Cardiac fibroblast (primary cell): ENCODE measurements around the gene NAPA.

Experiments
- DNase-seq, 2 donors: peaks; one replicate each; pipeline versions ENCODE4 v3.0.0 to v3.0.0-alpha.2; 2010; ENCODE audit warnings: low read depth in 2 of 2
- H3K4me3 ChIP-seq, 2 donors: replicated peaks in 1 of 2; 1 replicate in 1 of 2; 2 replicates in 1 of 2; pipeline ENCODE4 v1.5.1; 2011; ENCODE audit warnings: low read depth in 2 of 2, low read length in 2 of 2, mild to moderate bottlenecking in 2 of 2, moderate library complexity in 1 of 2
- CTCF ChIP-seq: IDR thresholded peaks from one replicate; pipeline ENCODE4 v1.5.1; 2011; ENCODE audit warnings: low read depth, mild to moderate bottlenecking, low read length, inconsistent platforms

The NAPA gene

GRCh38 chr19:47492571-47493377, 22.1 kb downstream of the NAPA start:
- DNase-seq: no peak
- no peak for TF ChIP-seq CTCF
- H3K4me3 ChIP-seq: no peak overlapping the region

DNA sequence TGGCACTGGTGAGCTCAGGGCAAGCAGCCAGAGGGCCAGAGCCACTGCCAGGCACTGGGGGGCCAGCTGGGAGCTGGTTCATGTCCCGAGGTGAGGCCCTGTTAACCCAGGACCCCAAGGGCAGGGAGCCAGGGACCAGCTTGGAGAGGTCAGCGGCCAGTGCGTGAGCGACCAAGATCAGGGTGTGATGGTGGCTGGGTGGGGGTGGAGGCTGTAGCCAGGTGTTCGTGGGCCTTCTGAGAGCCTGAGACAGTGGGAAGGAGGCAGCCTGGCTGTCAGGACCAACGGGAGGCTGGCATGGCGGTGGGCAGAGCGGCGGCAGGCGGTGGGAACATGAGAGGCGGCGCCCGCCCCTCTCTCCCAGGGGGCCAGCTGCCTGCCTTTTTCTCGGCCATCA, 22.7 kb downstream of the NAPA start:
- no peak for TF ChIP-seq CTCF
- no peak for DNase-seq
- no peak overlapping the region for H3K4me3 ChIP-seq

- no peak for TF ChIP-seq CTCF
- no peak for DNase-seq
- H3K4me3 ChIP-seq: no peak overlapping the region
These were observed 23.3 kb downstream of the NAPA start for GRCh38 chr19:47491358-47492136.

DNA sequence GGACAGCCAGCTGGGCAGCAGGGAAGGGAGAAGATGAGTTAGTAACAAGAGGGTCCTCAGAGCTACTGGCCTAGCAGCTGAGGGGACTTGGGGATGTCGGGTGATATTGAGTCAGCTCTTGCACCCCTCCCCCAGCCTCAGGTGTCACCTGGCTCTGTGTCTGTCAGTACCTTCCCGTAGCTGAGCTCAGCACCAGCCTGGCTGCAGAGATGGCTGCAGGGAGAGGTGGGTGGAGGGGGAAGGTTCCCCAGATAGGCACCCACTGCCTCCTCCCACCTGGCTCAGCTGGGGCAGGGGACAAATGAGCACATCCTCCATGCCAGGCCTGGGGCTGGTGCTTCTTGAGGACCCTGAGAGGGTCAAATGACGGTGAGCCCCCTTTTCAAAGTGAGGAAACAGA, 24.0 kb downstream of the NAPA start:
- TF ChIP-seq CTCF: no peak
- DNase-seq: no peak
- H3K4me3 ChIP-seq: no peak overlapping the region

- no peak for TF ChIP-seq CTCF
- H3K4me3 ChIP-seq: no peak overlapping the region
- no peak for DNase-seq
These were observed 24.8 kb downstream of the NAPA start for GRCh38 chr19:47490031-47490430.

GRCh38 chr19:47489072-47489914, 25.6 kb downstream of the NAPA start:
- no peak for TF ChIP-seq CTCF
- H3K4me3 ChIP-seq: no peak overlapping the region
- no peak for DNase-seq
